GM18867 (cell line): ENCODE data around the gene LRRC8D.

Experiments
- ATAC-seq: cut with Tn5 transposase; IDR thresholded peaks from one replicate; pipeline ENCODE4 v1.9.1; 2021; ENCODE audit warnings: mild to moderate bottlenecking, moderate library complexity; ENCODE audit not compliant: unreplicated experiment

LRRC8D gene

DNA sequence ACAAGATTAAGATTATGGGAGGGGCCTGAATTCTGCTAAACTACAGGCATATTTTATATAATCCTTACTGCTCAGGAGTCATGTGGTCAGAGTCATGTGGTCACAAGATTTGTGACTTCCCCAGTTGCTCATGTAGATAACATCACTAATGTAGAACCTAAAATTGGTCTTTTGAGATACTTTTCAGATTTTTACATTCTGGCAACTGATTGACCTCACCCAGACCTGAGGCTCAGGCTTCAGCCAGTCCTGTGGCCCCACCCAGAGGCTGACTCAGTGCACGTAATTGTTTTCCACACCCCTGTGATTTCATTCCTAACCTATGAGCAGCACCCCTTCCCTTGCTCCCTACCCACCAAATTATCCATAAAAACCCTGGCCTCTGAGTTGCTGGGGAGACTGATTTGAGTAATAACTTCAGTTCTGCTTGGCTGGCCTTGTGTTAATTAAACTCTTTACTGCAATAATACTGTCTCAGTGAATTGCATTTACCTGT is 132.3 kb downstream of the LRRC8D start:
- ATAC-seq: no peak

DNA sequence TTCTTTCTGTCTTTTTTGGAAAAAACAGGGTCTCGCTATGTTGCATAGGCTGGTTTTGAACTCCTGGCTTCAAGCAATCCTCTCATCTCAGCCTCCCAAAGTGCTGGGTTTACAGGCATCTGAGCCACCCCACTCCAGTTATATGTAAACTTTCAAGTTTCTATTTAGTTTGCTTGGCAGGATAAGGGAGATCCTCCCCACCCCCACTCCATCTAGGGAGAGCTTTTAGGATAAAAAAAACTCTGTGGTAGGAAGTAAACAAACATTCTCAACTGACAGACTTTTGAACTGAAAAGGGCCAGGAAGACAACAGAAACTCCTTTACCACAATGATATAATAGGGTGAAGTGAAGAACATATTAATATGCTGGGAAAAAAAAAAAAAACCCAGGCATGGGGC is 133.1 kb downstream of the LRRC8D start:
- ATAC-seq: no peak

DNA sequence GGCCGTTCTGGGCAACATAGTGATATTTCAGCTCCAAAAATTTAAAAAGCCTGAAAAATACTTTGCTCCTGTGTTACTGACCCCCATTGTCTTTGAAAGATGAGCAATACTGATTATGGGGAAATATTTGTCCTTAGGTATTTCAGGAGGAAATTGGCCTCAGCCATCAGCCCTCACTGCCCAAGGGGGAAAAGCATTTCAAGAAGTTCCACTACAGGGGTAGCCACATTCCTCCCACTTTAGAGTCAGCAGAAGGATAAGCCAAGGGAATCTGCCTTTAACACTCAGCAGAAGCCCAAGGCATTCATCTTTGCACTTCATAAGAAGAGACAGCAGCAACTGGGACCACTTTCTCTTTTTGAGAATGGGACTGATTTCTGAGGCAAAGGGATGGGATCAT is 133.6 kb downstream of the LRRC8D start:
- no peak for ATAC-seq

- no peak for ATAC-seq
These were observed 134.7 kb downstream of the LRRC8D start for GRCh38 chr1:89955311-89956205.

DNA sequence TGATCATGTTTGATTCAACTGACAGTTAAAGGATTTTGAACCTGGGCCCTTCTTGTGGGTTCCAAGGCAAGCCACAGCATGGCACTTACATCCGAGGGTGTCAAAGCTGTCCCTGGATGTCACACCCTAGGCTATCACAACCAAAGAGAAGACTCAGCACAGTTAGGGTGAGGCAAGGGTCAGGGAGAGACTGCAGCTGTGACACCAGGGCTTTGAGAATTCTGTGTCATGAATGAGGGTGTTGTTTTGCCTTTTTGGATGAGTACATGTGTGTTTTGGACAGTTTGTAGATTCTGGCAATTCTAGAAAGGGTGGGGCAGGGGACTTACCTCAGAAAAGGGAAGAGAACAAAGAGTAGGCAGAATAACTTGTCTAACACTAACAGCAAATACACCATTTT is 136.3 kb downstream of the LRRC8D start:
- ATAC-seq: no peak

GRCh38 chr1:89958851-89959654 is 138.2 kb downstream of the LRRC8D start:
- no peak for ATAC-seq

GRCh38 chr1:89959719-89960118 is 138.9 kb downstream of the LRRC8D start:
- no peak for ATAC-seq

GRCh38 chr1:89962024-89962741 is 141.4 kb downstream of the LRRC8D start:
- ATAC-seq: no peak

- ATAC-seq: no peak
These were observed 141.9 kb downstream of the LRRC8D start for GRCh38 chr1:89962742-89963075.

DNA sequence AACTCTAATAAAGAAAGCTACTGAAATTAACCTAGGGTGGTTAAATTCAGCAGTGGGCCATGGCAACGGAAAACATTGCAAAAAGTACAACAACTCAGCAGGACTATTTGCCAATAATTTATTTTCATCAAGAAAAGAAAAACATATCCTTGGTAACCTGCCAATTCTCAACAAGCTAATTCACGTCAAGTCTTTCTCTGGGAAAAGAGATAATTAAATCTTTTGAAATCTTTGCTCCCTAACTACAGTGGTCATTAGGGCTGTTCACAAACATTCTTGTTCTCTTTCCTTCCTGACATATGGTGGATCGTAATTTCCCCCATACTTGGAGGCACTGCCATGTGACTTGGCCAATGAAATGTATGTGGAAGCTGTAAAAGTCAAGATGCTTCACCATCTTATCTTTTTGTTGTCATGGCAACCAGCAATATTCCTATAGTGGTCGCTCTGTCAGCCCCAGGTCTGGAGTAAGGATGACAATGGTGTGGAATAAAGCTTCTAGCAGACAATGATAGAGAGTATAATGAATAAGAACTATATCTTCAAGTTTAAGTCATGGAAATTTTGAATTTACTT is 144.4 kb downstream of the LRRC8D start:
- no peak for ATAC-seq

- no peak for ATAC-seq
These were observed 145.8 kb downstream of the LRRC8D start for GRCh38 chr1:89966656-89967055.

DNA sequence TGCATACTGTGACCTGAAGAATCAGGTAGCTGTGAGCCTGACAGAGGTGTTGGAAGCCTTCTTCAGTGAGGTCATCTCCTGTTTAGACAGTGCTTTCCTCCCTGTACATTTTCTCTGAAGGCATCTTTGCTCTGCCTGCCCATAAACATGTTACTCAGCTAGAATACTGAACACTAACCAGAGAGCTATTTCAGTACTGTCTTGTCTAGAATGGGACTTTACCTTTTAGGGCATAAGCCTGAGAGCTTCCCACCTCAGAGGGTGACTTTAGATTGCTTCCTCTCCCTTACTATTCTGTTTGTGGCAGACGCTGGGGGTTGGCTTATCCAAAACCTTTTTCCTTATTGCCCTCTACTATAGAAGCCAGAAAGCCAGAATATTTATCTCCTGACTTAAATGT is 150.8 kb downstream of the LRRC8D start:
- peak; percentile 47 for ATAC-seq

- ATAC-seq: no peak
These were observed 151.2 kb downstream of the LRRC8D start for GRCh38 chr1:89972024-89972423.

- no peak for ATAC-seq
These were observed 152.8 kb downstream of the LRRC8D start for GRCh38 chr1:89973471-89974127.

- no peak for ATAC-seq
These were observed 153.4 kb downstream of the LRRC8D start for GRCh38 chr1:89974256-89974655.

DNA sequence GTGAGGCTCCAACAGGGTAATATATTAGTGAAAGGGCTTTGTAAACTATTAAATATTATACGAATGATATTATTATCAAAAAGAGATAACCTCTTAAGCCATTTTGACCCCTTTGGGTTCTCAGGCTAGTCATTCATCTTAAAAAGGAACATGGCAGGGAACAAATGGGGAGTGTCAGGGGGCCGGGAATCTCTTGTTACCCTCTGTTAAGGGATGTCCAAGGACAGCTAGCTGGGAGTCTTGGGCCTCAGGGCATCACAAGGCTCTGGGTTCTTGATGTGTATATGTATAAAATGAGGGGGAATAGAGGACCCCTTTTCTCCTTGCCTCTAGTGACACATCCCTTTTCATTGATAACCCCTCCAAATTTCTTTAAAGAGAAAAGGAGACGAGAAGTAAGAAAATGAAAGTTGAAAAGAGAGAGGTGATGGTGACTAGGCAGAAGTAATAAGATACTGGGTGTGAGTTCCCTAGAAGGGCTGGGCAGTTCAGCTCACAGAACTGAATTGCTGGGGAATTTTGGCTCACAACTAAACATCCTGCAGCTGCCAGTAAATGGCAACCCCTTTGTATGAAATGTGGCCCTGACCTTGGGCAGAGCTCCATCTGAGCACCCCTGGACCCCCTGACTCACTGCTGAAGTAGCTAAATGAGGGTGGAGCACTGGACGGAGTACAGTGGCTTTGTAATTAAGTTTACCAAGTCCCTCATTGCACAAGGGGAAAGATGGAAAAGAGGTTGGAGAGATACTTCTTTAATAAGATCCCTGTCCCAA is 154.1 kb downstream of the LRRC8D start:
- no peak for ATAC-seq

DNA sequence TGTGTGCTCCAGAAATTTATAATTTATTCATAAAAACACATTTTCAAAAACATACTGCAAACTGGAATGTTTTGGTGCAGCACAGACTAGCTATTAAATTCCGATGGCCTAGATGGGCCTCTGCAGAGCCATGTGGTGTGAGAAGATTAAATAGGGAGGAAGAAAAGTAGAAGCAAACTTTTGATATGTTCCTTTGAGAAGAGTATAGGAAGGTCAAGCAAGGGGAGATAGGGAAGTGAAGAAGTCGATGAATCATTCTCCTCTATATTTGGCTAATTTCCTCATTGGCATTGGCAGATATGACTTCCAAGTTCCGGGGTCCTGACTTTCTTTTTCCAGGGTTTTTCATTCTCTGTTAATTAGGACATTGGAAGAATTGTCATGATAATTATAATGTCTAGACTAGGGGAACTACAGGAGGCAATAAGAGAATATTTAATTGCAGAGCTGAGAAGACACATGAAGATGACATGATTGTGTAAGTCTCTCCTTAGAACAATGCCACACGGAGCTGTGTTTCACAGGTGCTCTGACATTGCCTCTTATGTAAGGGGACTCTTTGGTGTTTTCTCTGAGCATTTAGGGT is 154.8 kb downstream of the LRRC8D start:
- ATAC-seq: no peak

- ATAC-seq: no peak
These were observed 157.9 kb downstream of the LRRC8D start for GRCh38 chr1:89978755-89979154.

GRCh38 chr1:89980605-89981004 is 159.8 kb downstream of the LRRC8D start:
- no peak for ATAC-seq
